ENCODE results near the gene ARL9.

DNA sequence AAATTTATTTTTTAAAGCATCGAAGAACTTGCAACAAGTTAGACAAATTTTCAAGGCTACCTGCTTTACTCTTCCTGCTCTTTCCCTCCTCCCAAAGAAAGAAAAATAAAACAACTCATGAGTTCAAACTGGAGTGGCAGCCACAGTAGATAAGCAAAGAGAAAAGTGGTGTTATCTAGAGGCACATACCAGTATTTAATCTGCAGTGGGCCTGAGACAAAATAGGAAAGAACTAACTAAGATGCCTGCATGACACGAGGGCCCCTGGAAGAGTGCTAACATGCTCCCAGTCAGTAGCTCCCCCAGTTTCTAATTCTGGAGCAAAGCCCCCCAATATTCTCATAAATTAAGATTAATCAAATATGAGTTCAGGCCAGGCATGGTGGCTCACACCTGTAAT, 7.9 kb downstream of the ARL9 start:
- TF ChIP-seq POLR2A (IDR thresholded peaks at IDR 0.05; ENCODE audit: low read depth, low read length) = no peak
- no peak for TF ChIP-seq POLR2AphosphoS5 (IDR thresholded peaks at IDR 0.05; ENCODE audit: low read depth, low read length)

Data from GM12892 (cell line).